HG03066 (cell line): ENCODE results near the gene MAPK7.

ENCODE experiments used
- ATAC-seq: cut with Tn5 transposase; IDR thresholded peaks from one replicate; pipeline ENCODE4 v1.9.1; 2021; ENCODE audit warnings: low read depth; ENCODE audit not compliant: unreplicated experiment

The MAPK7 gene

GRCh38 chr17:19414396-19415280, 36.3 kb downstream of the MAPK7 start:
- ATAC-seq, result no peak

GRCh38 chr17:19415311-19415710, 37.0 kb downstream of the MAPK7 start:
- no peak for ATAC-seq

DNA sequence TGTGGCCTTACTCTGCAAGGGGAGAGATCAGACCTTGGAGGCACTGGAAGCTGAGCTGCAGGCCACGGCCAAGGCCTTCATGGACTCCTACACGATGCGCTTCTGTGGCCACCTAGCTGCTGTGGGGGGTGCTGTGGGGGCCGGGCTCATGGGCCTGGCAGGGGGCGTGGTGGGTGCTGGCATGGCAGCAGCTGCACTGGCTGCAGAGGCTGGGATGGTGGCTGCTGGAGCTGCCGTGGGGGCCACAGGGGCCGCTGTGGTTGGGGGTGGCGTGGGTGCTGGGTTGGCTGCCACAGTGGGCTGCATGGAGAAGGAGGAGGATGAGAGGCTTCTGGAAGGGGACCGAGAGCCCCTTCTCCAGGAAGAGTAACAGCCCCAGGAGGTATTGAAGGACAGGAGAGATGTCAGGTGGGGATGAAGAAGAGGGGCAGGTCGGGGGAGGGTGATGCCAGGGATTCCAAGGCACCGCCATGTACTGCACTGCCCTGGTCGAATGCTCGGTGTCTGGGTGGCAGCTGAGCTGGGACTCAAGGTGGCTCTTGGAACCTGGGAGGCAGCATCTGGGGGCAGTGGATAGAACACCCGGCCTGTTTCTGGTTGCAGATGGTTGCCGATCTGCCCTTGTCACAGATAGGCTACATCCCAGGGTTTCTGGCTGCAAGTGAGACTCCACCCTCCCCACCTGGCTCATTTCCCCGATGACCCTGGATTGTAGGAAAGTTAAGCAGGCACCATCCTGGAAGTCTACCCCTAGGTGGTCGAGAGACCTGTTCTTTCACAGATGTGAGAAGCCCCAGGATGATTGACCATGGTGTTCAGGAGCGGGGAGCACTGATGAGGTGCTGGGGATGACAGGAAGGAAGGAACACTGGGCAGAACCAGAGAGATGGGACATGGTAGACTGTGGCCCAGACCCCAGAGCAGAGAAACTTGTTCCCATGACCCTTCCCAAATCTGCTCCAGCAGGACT, 37.8 kb downstream of the MAPK7 start:
- no peak for ATAC-seq

DNA sequence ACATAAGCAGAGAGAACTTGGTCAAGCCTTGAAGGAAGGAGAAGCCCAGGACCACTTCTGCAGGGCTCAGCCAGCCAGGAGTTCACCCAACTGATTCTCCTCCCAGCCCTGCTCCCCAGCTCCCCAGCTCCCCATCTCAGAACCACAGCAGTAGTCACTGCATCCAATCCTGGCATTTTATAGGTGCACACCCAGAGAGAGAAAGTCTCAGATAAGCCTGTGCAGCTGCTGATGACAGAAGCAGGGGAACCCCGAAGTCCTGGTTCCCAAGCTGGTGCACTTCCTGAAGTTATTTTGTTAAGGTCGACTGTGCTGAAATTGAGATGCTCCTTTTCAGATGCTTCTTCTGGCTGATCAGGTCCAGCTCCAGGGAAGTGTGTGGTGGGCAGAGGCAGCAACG, 39.3 kb downstream of the MAPK7 start:
- no peak for ATAC-seq

- ATAC-seq, result no peak
Measured at GRCh38 chr17:19418251-19418992, 40.1 kb downstream of the MAPK7 start.

DNA sequence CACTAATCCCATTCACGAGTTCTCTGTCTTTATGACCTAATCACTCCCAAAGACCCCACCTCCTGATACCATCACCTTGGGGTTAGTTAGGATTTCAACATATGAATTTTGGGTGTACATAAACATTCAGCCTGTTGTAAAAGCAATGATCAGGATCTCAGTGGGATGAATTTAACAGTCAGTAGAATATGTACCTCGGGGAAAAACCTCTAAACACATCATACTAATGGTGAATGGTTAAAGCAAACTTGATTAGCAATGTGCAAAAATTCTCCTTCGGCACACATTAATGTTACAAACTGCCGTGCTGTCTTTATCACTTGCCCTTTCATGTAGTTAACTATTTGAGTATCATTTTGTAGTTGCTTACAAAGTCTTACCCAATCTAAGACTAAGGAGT, 42.9 kb downstream of the MAPK7 start:
- ATAC-seq, result no peak

DNA sequence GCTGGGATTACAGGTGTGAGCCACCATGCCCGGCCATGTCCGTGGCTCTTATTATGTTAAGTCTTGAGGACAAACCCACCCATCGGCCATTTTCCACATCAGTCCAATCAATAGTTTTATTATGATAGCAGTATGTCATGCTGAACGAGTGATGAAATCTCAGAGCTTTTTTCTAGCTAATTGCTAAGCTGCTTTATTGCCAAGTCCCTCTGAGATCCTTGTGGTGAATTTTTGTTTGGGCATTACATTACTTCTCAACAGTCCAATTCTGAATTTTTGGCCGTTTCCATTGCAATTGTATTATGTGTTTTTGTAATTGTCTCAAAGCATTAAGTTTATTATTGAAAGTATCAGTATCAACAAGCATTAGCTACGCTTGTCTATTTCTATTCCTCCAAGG, 43.6 kb downstream of the MAPK7 start:
- no peak for ATAC-seq

GRCh38 chr17:19424934-19425868, 46.9 kb downstream of the MAPK7 start:
- no peak for ATAC-seq

GRCh38 chr17:19426631-19427030, 48.3 kb downstream of the MAPK7 start:
- no peak for ATAC-seq

DNA sequence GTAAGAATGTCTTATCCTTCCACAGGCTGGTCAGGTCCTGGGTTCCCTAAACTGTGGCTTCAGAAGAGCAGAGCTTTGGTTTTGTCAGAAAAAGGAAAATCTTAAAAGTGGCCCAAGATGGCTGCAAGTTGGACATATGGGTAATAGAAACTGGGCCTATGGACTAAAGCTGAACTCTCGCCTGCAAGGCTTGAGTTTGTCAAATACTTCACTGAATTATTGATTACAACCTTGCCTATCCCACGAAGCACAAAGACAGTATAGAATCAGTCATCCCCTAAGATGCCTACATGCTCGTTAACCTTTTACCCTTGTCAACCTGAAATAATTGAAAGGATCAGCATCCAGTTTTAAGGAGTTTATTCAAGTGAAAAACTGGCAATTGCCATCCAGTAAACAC, 53.4 kb downstream of the MAPK7 start:
- ATAC-seq, result no peak
